HG02943 (cell line): Measurements from ENCODE around the gene BCL6B.

Experiments
- ATAC-seq: cut with Tn5 transposase; IDR thresholded peaks from one replicate; pipeline ENCODE4 v1.9.1; 2021; ENCODE audit warnings: mild to moderate bottlenecking, low read depth, moderate library complexity; ENCODE audit not compliant: unreplicated experiment

Gene BCL6B

DNA sequence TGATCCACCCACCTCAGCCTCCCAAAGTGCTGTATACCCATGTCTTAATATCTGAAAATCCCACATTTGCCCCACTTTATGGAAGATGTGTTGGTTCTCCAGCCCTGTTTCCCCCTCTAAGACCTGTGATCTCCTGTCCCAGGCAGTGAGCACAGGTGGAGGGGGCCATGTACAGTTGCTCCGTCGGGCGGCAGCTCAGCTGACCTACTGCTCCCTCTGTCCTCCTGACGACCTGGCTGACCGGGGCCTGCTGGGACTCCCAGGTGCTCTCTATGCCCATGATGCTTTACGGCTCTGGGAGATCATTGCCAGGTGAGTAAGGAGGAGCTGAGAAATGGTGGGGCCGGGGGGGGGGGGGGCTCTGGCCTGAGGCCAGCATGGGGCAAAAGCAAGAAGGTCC is 17.1 kb upstream of the BCL6B start:
- no peak for ATAC-seq

DNA sequence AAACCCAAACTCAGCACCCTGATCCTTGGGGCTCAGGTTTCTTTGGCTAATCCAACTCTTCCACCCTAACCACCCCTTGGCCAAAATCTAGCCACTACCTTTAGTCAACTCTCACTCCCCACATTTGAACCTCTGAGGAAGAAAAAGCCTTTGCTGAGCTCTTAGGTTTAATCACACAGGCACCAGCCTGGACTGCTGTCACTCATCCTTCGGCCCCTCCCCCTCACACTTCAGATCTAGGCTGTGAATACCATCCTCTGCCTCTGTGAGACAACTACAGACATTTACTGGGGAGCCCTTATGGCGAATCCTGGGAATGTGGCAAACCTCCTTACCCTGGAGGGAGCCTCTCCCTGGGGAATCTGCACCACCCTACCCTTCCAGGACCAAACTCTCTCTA is 15.7 kb upstream of the BCL6B start:
- ATAC-seq, result no peak

DNA sequence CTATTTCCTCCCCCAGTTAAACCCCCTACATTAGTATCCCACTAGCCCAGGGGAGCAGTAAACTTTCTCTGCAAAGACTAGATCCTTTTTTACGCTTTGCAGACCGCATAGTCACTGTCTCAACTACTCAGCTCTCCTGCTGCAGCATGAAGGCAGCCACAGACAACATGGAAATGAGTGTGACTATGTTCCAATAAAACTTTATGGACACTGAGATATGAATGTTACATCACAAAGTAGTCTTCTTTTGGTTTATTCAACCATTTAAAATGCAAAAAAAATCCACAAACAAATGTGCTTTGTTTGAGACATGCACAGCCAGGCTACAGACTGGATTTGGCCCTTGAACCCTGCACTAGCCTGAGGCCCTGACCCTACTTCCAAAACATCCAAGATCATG is 12.3 kb upstream of the BCL6B start:
- ATAC-seq, result no peak

DNA sequence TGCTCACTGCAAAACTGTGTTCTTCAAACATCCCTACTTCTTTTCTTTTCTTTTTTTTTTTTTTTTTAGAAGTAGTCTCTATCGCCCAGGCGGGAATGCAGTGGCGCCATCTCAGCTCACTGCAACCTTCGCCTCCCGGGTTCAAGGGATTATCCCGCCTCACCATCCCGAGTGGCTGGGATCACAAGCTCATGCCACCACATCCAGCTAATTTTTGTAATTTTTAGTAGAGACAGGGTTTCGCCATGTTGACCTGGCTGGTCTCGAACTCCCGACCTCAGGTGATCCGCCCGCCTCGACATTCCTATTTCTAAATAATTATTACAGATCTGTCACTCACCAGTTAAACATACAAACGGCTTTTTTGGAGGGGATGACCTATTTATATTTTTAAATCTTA is 11.4 kb upstream of the BCL6B start:
- no peak for ATAC-seq

DNA sequence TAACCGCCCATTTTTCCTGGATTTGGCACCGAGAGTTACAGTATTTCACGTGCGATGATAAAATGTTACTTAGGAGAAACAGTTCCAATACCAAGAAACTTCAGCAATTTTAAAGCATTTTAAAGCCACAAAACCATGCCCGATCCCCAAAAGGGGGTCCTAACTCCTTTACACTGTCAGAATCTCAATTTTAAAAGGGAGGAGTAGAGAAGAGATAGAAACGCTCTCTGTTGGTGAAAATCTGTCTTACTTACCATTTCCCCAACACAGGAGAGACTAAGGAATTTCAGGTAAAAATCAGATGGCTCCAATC is 11.0 kb upstream of the BCL6B start:
- ATAC-seq, result no peak

DNA sequence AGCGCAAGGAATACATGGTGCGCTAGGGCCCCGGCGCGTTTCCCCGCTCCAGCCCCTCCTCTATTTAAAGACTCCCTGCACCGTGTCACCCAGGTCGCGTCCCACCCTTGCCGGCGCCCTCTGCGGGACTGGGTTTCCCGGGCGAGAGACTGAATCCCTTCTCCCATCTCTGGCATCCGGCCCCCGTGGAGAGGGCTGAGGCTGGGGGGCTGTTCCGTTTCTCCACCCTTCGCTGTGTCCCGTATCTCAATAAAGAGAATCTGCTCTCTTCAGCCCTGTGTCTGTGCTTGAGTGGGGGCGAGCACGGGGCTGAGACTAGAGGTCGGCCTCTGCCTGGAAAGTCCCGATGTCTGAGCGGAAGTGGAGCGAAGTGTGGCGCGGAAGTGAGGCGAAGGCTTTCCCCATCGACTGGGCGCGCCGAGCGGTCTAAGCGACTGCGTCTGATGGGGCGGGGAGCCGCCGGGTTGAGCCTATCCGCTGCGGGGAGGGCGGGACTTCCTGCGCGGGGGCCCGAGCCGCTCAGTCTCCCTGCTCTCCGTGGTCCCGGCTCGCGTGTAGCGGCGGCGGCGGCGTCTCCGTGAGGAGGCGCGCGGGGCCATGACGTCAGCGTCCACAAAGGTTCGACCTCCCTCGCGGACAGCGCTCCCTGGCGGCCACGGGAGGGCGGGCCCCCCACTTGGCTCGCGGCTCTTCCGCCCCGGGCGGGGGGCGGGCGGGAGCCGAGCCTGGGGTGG is 8.4 kb upstream of the BCL6B start:
- ATAC-seq, result peak; percentile 76

DNA sequence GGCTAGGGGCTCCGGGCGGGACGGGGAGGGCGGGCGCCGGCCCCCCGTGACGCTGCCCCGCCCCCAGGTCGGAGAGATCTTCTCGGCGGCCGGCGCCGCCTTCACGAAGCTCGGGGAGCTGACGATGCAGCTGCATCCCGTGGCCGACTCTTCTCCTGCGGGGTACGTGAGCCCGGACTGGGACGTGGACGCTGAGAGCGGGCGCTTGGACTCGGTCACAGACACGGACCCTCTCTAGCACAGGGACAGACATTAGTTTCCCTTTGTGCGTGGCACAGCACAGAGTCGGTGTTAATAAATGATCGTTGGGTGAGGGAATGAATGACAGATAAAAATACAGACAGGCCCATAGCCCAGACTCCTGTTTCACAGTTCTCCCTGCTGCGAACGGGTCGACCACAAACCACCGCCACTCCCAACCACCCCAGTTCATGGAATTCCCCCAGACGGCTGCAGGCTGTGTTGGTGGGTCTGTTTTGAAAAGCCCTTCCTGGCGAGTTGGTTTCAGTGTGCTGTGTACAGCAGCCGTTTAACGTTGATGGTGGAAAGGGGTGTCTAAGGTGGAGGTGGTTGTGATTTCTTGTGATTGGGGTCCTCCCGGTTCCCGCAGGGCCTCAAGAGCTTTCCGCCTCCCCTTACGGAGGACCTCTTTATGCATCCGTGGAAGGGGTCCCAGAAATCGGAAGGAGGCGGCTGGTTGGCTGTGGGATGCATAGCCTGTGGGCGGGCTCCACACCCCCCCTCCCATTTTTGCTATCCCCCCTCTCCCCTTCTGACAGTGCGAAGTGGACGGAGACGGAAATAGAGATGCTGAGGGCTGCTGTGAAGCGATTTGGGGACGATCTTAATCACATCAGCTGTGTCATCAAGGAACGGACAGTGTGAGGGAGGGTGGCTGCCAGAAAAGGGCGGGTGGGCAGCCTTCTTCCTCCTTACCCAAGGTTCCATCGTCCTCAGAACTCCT is 7.6 kb upstream of the BCL6B start:
- peak; percentile 6 for ATAC-seq

DNA sequence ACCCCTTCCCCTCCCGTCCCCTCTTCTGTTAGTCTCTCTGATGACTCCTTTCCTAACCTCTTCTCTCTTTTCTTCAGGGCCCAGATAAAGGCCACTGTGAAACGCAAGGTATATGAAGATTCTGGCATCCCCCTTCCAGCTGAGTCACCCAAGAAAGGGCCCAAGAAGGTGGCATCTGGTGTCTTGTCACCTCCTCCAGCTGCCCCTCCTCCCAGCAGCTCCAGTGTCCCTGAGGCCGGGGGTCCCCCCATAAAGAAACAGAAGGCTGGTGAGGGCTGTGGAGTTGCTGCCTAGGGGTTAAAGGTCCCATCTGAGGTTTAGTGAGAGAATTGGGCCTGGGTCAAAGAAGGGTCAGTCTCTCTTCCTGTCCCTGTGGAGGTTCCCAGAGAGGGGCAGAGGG is 6.4 kb upstream of the BCL6B start:
- no peak for ATAC-seq

DNA sequence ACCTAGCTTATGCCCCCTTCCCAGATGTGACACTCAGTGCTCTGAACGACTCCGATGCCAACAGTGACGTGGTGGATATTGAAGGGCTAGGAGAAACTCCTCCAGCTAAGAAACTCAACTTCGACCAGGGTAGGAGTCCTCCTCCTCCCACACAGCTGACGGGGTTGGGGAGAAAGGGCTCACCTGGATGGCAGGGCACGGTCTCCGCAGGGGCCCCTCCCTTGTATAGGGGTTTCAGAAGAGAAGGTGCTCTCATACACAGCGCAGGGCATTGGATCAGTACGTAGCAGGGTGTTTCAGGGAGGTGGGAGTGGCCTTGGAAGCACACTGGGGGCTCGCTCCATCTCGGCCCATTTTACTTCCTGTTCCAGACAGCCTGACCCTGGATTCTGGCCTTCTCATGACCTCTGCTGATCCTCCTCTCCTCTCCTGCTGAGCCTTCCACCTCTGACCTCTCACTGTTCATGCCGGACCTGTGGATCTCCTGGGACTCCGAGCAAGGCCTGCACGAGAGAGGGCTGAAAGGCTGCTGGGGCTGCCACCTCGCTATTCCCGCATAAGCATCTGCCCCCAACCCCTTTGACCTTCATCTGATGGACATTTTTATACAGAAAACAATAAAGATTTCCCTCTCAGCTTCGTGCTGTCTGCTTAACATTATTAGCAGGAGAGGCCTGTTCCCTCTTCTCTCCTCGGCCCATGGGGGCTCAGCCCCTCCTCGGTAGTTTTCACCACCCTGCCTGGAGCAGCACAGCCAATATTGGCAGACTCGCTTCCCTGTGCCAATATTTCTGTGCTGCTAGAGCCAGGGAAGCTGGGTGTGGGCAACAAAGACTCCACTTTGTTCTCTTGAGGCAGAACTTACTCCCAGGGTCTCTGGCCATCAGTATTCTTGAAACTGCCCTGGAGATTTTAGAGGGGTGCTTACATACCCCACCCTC is 5.7 kb upstream of the BCL6B start:
- ATAC-seq, result no peak

DNA sequence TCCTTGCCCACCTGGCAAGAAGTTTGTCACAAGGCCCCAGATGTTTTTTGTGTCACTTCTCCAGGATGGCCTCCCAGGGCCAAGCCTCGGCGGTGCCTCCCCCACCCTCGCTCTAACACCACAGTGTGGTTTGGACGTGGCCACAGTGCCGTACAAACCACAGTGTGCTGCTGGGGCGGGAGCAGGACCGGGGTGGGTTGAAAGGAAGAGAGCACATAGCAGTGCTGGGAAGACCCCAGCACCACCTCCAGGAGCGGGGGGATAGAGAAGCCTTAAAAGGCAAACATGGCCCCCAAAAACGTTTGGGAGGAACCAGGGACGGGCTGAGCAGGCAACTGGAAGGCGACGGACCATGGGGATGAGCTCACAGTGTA is 5.0 kb upstream of the BCL6B start:
- no peak for ATAC-seq

DNA sequence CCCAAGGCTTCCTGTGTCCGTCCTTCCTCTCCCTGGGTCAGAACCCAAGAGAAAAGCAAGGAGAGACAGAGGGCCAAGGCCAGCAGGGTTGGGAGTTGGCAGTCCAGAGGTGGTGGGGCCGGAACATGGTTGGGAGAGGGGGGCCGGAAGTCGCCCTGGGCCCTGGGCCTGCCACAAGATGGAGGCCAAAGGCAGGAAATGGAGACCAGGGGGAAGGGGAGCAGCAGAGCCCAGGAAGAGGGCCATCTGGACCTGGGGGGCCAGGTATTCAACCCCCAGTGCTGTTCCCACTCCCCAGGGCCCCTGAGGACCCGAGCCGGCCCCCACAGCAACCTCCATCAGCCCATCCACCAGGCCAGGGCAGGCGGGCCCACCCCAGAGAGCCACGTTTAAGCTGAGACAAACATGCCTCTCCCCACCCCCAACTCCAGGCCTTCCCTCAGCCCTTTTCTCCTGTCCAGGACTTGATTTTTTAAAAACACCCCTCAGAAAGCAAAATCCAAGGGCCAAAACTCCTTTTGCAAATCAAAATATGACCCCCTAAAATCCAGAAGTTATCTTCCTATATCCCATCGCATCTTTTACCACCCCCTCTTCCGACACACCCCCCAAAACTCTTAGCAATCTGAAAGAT is 4.4 kb upstream of the BCL6B start:
- no peak for ATAC-seq

DNA sequence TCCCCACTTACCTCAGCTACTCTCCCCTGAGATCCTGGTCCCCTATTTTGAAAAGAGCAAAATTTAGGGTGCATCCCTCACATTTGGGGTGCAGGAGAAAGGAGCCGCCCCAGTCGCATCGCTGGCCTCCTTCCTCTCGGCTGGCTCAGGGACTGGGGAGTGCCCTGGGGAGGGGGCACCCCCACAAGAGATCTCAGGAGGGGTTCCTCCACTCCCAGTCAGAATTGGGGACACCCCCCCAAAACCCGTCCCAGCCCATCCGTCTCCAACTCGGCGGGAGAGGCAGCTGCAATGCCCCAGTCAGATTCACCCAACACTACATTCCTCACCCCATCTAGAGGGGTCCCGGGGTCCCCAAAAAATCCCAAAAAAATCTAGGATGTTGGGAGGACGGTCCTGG is 3.5 kb upstream of the BCL6B start:
- no peak for ATAC-seq

DNA sequence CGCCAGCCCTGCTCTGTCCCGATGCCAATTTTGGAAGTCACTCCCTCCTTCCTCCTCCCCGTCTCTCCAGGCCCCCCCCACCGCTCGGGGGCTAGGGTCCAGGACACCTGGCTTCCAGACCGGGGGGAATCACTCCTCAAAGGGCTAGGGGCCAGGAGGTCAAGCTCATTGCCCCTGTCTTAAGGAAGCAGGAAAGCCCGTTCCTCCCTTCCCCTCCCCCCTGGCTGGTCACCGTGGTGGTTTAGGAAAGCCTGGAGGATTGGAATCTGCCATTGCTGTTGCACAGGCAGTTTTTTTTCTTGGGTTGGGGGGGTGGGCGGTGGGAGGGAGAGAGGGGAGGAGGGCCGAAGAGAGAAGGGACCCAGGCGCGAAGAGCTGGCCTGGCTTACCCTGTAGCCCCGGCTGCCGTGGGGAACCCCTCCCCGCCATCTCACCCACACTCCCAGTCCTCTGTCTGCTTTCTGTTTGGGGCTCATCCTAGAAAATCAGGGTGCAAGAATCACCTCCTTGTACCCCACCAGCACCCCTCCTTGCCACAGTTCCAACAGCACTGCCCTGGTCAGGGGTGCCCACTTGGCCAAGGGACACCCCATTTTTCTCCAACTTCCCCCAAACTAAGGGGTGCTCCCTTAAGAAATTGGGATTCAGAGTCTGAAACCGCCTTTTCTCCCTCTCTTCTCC is 2.9 kb upstream of the BCL6B start:
- no peak for ATAC-seq

DNA sequence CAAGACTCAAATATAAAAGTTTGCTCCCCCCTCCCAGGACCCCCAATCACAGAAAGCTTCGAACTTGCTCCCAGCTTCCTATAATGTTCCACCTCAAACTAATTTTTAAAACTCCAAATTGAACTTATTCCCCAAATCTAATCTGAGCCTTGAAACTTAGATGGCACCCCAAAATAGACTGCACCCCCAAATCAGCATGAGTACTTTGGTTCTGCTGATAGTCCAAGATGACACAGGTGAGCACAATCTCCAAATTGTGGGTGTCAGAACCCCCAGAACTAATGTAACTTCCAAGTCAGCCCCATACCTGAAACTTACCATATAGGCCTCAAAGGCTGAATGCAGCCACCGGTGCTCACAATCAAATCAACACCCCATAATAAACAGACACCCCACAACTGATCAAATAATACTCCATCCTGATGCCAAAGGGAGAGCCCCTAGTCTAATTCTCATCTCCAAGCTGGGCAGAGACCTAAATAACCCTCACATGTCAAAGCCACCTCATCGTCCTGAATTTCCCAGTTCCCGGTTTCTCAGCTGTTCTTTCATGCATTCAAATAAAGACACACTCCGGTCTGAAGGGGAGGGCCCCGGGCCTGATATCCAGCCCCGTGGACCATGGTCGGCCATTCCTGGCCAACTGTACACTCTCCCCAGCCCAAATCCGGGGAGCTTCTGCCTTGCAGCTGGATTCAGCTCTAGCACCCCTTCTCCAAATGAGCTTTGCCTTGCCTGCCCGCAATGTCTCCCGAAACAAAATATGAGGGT is 1.8 kb upstream of the BCL6B start:
- no peak for ATAC-seq

DNA sequence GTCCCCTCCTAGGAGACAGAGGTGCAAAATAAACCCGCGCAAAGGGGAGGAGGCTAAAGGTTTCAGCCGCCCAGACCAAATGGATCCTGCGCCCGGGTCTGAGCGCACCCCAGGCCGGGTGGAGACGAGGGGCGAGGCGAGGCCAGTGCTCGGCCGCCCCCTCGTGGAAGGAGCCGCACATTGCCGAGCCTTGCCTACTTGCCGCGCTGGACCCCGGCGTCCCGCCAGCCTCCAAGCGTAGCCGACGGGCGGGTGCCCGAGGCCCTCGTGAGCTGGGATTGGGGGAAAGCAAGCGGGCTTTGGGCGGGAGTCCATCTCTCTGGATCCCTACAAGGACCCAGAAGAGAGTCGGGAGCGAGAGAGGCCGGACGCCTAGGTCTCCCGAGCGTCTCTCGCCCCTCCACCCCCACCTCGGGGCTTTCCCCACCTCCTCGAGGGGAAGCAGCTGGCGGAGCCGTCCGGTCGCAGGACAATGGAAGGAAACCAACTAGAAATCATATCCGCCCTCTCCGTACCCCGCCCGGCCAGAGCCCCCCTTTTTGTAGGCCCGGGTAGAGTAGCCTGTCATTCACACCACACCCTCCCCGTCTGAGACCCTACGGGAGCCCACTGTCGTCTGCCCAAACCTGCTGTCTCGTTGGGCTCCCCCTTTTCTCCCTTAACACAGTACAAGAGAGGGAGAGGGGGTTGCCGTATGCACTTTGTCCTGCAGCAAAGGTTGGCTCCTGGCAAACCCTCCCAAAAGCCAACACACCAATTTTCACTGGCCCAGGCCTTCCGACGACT is 664 bp upstream of the BCL6B start:
- no peak for ATAC-seq

DNA sequence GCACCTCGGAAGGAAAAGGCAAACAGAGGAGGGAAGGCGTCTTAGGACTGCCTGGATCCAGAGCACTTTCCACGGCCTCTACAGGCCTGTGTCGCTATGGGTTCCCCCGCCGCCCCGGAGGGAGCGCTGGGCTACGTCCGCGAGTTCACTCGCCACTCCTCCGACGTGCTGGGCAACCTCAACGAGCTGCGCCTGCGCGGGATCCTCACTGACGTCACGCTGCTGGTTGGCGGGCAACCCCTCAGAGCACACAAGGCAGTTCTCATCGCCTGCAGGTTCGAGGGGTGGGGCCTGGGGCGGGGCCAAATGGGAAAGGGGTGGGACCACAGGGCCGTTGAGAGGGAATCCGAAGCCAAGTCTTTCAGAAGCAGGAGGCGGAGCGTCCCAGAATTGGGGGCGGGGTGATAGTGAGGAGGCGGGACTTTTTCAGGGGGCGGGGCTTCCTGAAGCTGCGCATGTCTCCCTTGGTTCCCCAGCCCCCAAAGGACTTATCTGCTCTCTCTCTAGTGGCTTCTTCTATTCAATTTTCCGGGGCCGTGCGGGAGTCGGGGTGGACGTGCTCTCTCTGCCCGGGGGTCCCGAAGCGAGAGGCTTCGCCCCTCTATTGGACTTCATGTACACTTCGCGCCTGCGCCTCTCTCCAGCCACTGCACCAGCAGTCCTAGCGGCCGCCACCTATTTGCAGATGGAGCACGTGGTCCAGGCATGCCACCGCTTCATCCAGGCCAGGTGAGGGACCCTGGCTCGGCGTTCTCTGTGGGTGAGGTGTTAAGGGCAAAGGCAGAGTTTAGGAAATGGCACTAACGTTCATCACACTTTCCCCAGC is 939 bp downstream of the BCL6B start:
- no peak for ATAC-seq

DNA sequence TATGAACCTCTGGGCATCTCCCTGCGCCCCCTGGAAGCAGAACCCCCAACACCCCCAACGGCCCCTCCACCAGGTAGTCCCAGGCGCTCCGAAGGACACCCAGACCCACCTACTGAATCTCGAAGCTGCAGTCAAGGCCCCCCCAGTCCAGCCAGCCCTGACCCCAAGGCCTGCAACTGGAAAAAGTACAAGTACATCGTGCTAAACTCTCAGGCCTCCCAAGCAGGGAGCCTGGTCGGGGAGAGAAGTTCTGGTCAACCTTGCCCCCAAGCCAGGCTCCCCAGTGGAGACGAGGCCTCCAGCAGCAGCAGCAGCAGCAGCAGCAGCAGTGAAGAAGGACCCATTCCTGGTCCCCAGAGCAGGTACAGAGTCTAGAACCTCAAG is 1.5 kb downstream of the BCL6B start:
- no peak for ATAC-seq

DNA sequence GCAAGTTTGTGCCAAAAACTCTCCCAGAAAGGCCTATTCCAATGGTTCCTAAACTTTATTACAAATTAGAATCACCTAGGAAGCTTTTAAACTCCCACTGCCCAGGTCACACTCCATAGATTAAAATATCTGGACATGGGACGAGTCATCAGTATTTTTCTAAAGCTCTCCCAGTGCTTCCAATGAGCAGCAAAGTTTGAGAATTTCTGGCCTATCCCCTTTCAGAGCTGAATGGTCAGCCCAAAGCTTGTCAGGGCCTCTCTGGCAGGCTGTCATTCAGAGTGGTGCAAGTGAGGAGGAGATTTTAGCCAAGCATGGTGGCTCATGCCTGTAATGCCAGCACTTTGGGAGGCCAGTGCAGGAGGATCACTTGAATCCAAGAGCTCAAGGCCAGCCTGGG is 2.4 kb downstream of the BCL6B start:
- no peak for ATAC-seq
